H9 (cell line): ENCODE results near the gene ACOT6. TPM values are rescaled to one million over a fixed set of nuclear protein-coding genes. Genes with fewer than 3 reads are reported as not detected.

ENCODE experiments used
- DNase-seq: peaks from one replicate; pipeline ENCODE4 v3.0.0-alpha.2; 2017
- H2AFZ ChIP-seq: one replicate; pipeline ENCODE4 v1.6.1; 2013; ENCODE audit warnings: mild to moderate bottlenecking, low read length, control low read depth, moderate library complexity
- H2AK5ac ChIP-seq: 2 replicates; pipeline ENCODE4 v1.6.1; 2013; ENCODE audit warnings: low read length, control low read depth, mixed read lengths; ENCODE audit not compliant: insufficient read length
- H2BK120ac ChIP-seq: one replicate; pipeline ENCODE4 v1.6.1; 2013; ENCODE audit warnings: low read depth, mild to moderate bottlenecking, low read length, control low read depth, inconsistent platforms; ENCODE audit not compliant: poor library complexity, severe bottlenecking
- H2BK12ac ChIP-seq: 2 replicates; pipeline ENCODE4 v1.6.1; 2013; ENCODE audit warnings: low read length, control low read depth, mixed read lengths, low read depth; ENCODE audit not compliant: insufficient read length
- H2BK15ac ChIP-seq: 2 replicates; pipeline ENCODE4 v1.6.1; 2013; ENCODE audit warnings: low read depth, low read length, control low read depth
- H2BK20ac ChIP-seq: one replicate; pipeline ENCODE4 v1.6.1; 2013; ENCODE audit warnings: low read depth, mild to moderate bottlenecking, low read length, control low read depth, inconsistent platforms; ENCODE audit not compliant: poor library complexity, severe bottlenecking
- H2BK5ac ChIP-seq: 2 replicates; pipeline ENCODE4 v1.6.1; 2013; ENCODE audit warnings: low read length, control low read depth, mixed read lengths; ENCODE audit not compliant: insufficient read length
- H3K14ac ChIP-seq: 2 replicates; pipeline ENCODE4 v1.6.1; 2013; ENCODE audit warnings: low read length, control low read depth; ENCODE audit not compliant: insufficient read depth
- H3K18ac ChIP-seq: 2 replicates; pipeline ENCODE4 v1.6.1; 2013; ENCODE audit warnings: low read depth, mild to moderate bottlenecking, mixed read lengths, low read length, control low read depth; ENCODE audit not compliant: insufficient read length
- H3K23ac ChIP-seq: 2 replicates; pipeline ENCODE4 v1.6.1; 2013; ENCODE audit warnings: low read length, control low read depth, mixed read lengths, low read depth; ENCODE audit not compliant: insufficient read length
- H3K23me2 ChIP-seq: 2 replicates; pipeline ENCODE4 v1.6.1; 2013; ENCODE audit warnings: low read depth, mild to moderate bottlenecking, mixed read lengths, low read length, control low read depth; ENCODE audit not compliant: insufficient read length, poor library complexity, severe bottlenecking
- H3K27ac ChIP-seq: 2 replicates; pipeline ENCODE4 v1.5.1; 2013; ENCODE audit warnings: low read length, control low read depth, mixed read lengths, low read depth; ENCODE audit not compliant: insufficient read length
- H3K27me3 ChIP-seq: 2 replicates; pipeline ENCODE4 v1.6.1; 2013; ENCODE audit warnings: low read length, control low read depth, inconsistent platforms; ENCODE audit not compliant: insufficient read depth
- H3K4ac ChIP-seq: 2 replicates; pipeline ENCODE4 v1.6.1; 2013; ENCODE audit warnings: low read depth, mild to moderate bottlenecking, control low read depth, inconsistent platforms, low read length, moderate library complexity
- H3K4me1 ChIP-seq: 2 replicates; pipeline ENCODE4 v1.6.1; 2013; ENCODE audit warnings: low read length, control low read depth, inconsistent platforms; ENCODE audit not compliant: insufficient read depth
- H3K4me2 ChIP-seq: 2 replicates; pipeline ENCODE4 v1.6.1; 2013; ENCODE audit warnings: low read length, control low read depth, mixed read lengths; ENCODE audit not compliant: insufficient read length, insufficient read depth
- H3K56ac ChIP-seq: 2 replicates; pipeline ENCODE4 v1.6.1; 2013; ENCODE audit warnings: low read depth, mild to moderate bottlenecking, mixed read lengths, low read length, control low read depth; ENCODE audit not compliant: insufficient read length
- H3K79me1 ChIP-seq: 2 replicates; pipeline ENCODE4 v1.6.1; 2013; ENCODE audit warnings: low read depth, mild to moderate bottlenecking, moderate library complexity, low read length, control low read depth, inconsistent platforms; ENCODE audit not compliant: insufficient read depth, poor library complexity, severe bottlenecking
- H3K79me2 ChIP-seq: 2 replicates; pipeline ENCODE4 v1.6.1; 2013; ENCODE audit warnings: low read length, control low read depth, inconsistent platforms; ENCODE audit not compliant: insufficient read depth
- H3K9ac ChIP-seq: 2 replicates; pipeline ENCODE4 v1.6.1; 2013; ENCODE audit warnings: low read length, control low read depth, mixed read lengths; ENCODE audit not compliant: insufficient read length; ENCODE audit errors: extremely low read depth
- H3K9me3 ChIP-seq: one replicate; pipeline ENCODE4 v1.6.1; 2013; ENCODE audit warnings: low read depth, low read length, inconsistent platforms; ENCODE audit not compliant: control insufficient read depth
- H3T11ph ChIP-seq: one replicate; pipeline ENCODE4 v1.6.1; 2013; ENCODE audit warnings: mild to moderate bottlenecking, low read length, control low read depth, inconsistent platforms
- H4K20me1 ChIP-seq: one replicate; pipeline ENCODE4 v1.6.1; 2013; ENCODE audit not compliant: control insufficient read depth, insufficient read length, insufficient read depth
- H4K5ac ChIP-seq: 2 replicates; pipeline ENCODE4 v1.6.1; 2013; ENCODE audit warnings: low read depth, mild to moderate bottlenecking, mixed read lengths, low read length, control low read depth; ENCODE audit not compliant: insufficient read length
- H4K8ac ChIP-seq: replicated peaks from 2 replicates; pipeline ENCODE4 v1.6.1; 2013; ENCODE audit warnings: low read length, control low read depth, mixed read lengths, low read depth; ENCODE audit not compliant: insufficient read length
- H4K91ac ChIP-seq: 2 replicates; pipeline ENCODE4 v1.6.1; 2013; ENCODE audit warnings: low read depth, mild to moderate bottlenecking, moderate library complexity, mixed read lengths, low read length, control low read depth; ENCODE audit not compliant: insufficient read length
- H3K27ac Mint-ChIP-seq, 3 experiments: 2 replicates in 2 of 3; 3 replicates in 1 of 3; pipeline ENCODE4 v1.8.0; 2020 to 2021; ENCODE audit warnings: mixed read lengths in 3 of 3, mild to moderate bottlenecking in 1 of 3, moderate library complexity in 1 of 3
- H3K27me3 Mint-ChIP-seq: 2 replicates; pipeline ENCODE4 v1.8.0; 2021; ENCODE audit warnings: low read depth, mild to moderate bottlenecking, moderate library complexity, mixed read lengths
- H3K36me3 Mint-ChIP-seq, 3 experiments: 2 replicates in 2 of 3; 3 replicates in 1 of 3; pipeline ENCODE4 v1.8.0; 2020 to 2021; ENCODE audit warnings: low read depth in 3 of 3, mixed read lengths in 3 of 3; ENCODE audit not compliant: insufficient read depth in 1 of 3
- H3K4me1 Mint-ChIP-seq, 2 experiments: 2 replicates each; pipeline ENCODE4 v1.8.0; 2020; ENCODE audit warnings: mixed read lengths in 2 of 2
- H3K4me3 Mint-ChIP-seq, 2 experiments: 2 replicates in 1 of 2; 3 replicates in 1 of 2; pipeline ENCODE4 v1.8.0; 2020 to 2021; ENCODE audit warnings: mild to moderate bottlenecking in 2 of 2, mixed read lengths in 2 of 2, moderate library complexity in 1 of 2
- H3K9me3 Mint-ChIP-seq, 2 experiments: 2 replicates in 1 of 2; 3 replicates in 1 of 2; pipeline ENCODE4 v1.8.0; 2020; ENCODE audit warnings: mild to moderate bottlenecking in 2 of 2, mixed read lengths in 2 of 2, moderate library complexity in 1 of 2
- WGBS: extraction: QIAGEN DNeasy Blood & Tissue Kit; methylation state at CpG from one replicate; pipeline ENCODE4 v1.1.7; 2013; ENCODE audit warnings: missing lambda C conversion rate, low lambda C conversion rate, mixed read lengths; ENCODE audit not compliant: insufficient read length; ENCODE audit errors: extremely low coverage; 5-methylcytosine and 5-hydroxymethylcytosine counted together
- total RNA-seq: library from RNA; stranded (reverse); gene quantifications from 2 replicates; pipeline ENCODE4 v1.2.1, GENCODE V29; 2021
- TF ChIP-seq, protein P1 (sequence below): fragments of 200-600 bp; sonication (generic); conservative IDR thresholded peaks from 3 replicates; pipeline ENCODE4 v1.8.0; 2021; ENCODE audit warnings: antibody characterized with exemption, mild to moderate bottlenecking

Gene ACOT6
- total RNA-seq, 1 experiment from 2014 or later = not detected

DNA sequence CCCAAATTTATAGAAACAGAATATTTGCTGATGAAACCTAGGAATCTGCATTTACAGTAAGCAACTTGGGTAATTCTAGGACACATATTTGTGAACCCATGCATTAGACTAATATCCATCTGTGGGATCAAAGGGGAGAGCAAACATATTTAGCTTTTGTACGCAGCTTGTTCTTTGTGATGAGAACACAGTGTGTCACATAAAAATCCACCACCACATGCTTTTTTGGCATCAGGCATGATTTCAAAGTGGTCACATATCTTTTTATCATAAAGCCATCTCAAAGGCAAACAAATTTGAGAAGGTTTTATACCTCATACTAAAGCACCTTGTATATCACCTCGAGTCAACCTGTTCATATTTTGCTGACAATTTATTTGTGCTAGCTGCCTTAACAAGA is 48.2 kb downstream of the ACOT6 start:
- TF ChIP-seq, protein P1, sequence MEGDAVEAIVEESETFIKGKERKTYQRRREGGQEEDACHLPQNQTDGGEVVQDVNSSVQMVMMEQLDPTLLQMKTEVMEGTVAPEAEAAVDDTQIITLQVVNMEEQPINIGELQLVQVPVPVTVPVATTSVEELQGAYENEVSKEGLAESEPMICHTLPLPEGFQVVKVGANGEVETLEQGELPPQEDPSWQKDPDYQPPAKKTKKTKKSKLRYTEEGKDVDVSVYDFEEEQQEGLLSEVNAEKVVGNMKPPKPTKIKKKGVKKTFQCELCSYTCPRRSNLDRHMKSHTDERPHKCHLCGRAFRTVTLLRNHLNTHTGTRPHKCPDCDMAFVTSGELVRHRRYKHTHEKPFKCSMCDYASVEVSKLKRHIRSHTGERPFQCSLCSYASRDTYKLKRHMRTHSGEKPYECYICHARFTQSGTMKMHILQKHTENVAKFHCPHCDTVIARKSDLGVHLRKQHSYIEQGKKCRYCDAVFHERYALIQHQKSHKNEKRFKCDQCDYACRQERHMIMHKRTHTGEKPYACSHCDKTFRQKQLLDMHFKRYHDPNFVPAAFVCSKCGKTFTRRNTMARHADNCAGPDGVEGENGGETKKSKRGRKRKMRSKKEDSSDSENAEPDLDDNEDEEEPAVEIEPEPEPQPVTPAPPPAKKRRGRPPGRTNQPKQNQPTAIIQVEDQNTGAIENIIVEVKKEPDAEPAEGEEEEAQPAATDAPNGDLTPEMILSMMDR = no peak
- H2BK5ac ChIP-seq = no peak overlapping the region

More for the DNA sequence above, 48.2 kb downstream of the ACOT6 start:
- Histone ChIP-seq H2BK15ac (no peak overlapping the region), H4K20me1 (no peaks in the 10 kb centered on the region), H4K8ac (no peak overlapping the region), H2BK20ac (no peak overlapping the region), H3K4me1 (no peaks in the 10 kb centered on the region), H3K27me3 (no peaks in the 10 kb centered on the region), H3K9me3 (no peaks in the 10 kb centered on the region), H3K23me2 (no peaks in the 10 kb centered on the region), H3K79me1 (no peaks in the 10 kb centered on the region), H4K91ac (no peak overlapping the region), H3K4ac (no peak overlapping the region), H3K9ac (no peak overlapping the region), H2BK120ac (no peak overlapping the region), H3K18ac (no peak overlapping the region), H3K23ac (no peak overlapping the region), H3K79me2 (no peaks in the 10 kb centered on the region), H2AK5ac (no peak overlapping the region), H2AFZ (no peak overlapping the region), H2BK12ac (no peak overlapping the region), H3K56ac (no peak overlapping the region), H4K5ac (no peak overlapping the region), H3K27ac (no peak overlapping the region), H3K14ac (no peak overlapping the region), H3K4me2 (no peak overlapping the region), H3T11ph (no peak overlapping the region)
- no peak overlapping the region for H3K4me3 Mint-ChIP-seq
- no CpG with 5 or more reads among the region's 2 CpGs for WGBS
- no peaks in the 10 kb centered on the region for H3K27me3 Mint-ChIP-seq
- DNase-seq = no peak
- peaks cover 0 to 7% of the 10 kb centered on the region in 2 experiments; a peak in 2 of 4 replicates for H3K4me1 Mint-ChIP-seq
- H3K36me3 Mint-ChIP-seq = peaks cover 7 to 10% (median 8%) of the 10 kb centered on the region in 3 experiments
- no peak overlapping the region for H3K27ac Mint-ChIP-seq
- H3K9me3 Mint-ChIP-seq = peaks cover 0 to 3% of the 10 kb centered on the region in 2 experiments; a peak in 1 of 5 replicates
